Panc1 (cell line): Measurements from ENCODE around the gene JMY.

Experiments used
- POLR2AphosphoS5 ChIP-seq: IDR thresholded peaks from 2 replicates; pipeline ENCODE4 v1.6.1; 2012; ENCODE audit warnings: mild to moderate bottlenecking, low read depth, low read length, moderate library complexity
- REST ChIP-seq, 2 experiments: IDR thresholded peaks; 2 replicates each; pipeline ENCODE4 v1.6.1; 2011 to 2012; ENCODE audit warnings: low read depth in 2 of 2, control low read depth in 1 of 2, low read length in 1 of 2, mild to moderate bottlenecking in 1 of 2, moderate library complexity in 1 of 2; ENCODE audit not compliant: insufficient read depth in 1 of 2
- TCF7L2 ChIP-seq: IDR thresholded peaks from 2 replicates; pipeline ENCODE4 v1.6.1; 2011; ENCODE audit warnings: mild to moderate bottlenecking, low read depth, low read length, inconsistent platforms
- TF ChIP-seq, protein P1 (sequence below): fragments of 450-650 bp; IDR thresholded peaks from 2 replicates; pipeline ENCODE4 v1.5.1; 2017; ENCODE audit warnings: mild to moderate bottlenecking

- TF ChIP-seq REST (IDR thresholded peaks at IDR 0.05; ENCODE audit: insufficient read depth in 1 of 2, low read depth in 2 of 2, low read length in 1 of 2): no peak
- no peak for TF ChIP-seq POLR2AphosphoS5
- TF ChIP-seq, protein P1, sequence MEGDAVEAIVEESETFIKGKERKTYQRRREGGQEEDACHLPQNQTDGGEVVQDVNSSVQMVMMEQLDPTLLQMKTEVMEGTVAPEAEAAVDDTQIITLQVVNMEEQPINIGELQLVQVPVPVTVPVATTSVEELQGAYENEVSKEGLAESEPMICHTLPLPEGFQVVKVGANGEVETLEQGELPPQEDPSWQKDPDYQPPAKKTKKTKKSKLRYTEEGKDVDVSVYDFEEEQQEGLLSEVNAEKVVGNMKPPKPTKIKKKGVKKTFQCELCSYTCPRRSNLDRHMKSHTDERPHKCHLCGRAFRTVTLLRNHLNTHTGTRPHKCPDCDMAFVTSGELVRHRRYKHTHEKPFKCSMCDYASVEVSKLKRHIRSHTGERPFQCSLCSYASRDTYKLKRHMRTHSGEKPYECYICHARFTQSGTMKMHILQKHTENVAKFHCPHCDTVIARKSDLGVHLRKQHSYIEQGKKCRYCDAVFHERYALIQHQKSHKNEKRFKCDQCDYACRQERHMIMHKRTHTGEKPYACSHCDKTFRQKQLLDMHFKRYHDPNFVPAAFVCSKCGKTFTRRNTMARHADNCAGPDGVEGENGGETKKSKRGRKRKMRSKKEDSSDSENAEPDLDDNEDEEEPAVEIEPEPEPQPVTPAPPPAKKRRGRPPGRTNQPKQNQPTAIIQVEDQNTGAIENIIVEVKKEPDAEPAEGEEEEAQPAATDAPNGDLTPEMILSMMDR: no peak
- no peak for TF ChIP-seq TCF7L2
Observed at GRCh38 chr5:79225026-79225425, 10.9 kb upstream of the JMY start.
